ENCODE results near the gene MGST3.

GRCh38 chr1:165679282-165680036, 48.4 kb downstream of the MGST3 start:
- TF ChIP-seq REST (IDR thresholded peaks at IDR 0.05; ENCODE audit: insufficient replicate concordance, low read depth) (no peak), CTCF (IDR thresholded peaks at IDR 0.05; ENCODE audit: insufficient read depth, low read length) (no peak)

All from HL-60 (cell line).